Epidermal melanocyte (primary cell): ENCODE data around the gene HS1BP3.

ENCODE experiments used
- DNase-seq: peaks from one replicate; pipeline ENCODE4 v3.0.0; 2011; ENCODE audit warnings: low spot score; ENCODE audit not compliant: insufficient read length

Gene HS1BP3

GRCh38 chr2:20588918-20589871 is 61.7 kb downstream of the HS1BP3 start:
- DNase-seq, result no peak

GRCh38 chr2:20585710-20586594 is 64.9 kb downstream of the HS1BP3 start:
- no peak for DNase-seq

- no peak for DNase-seq
Observed at GRCh38 chr2:20585359-20585709, 65.6 kb downstream of the HS1BP3 start.

- DNase-seq, result peak; percentile 60
Observed at GRCh38 chr2:20584399-20585358, 66.2 kb downstream of the HS1BP3 start.

GRCh38 chr2:20584045-20584398 is 66.9 kb downstream of the HS1BP3 start:
- no peak for DNase-seq

- DNase-seq, result no peak
Observed at GRCh38 chr2:20583425-20583881, 67.4 kb downstream of the HS1BP3 start.

- no peak for DNase-seq
Observed at GRCh38 chr2:20582600-20583221, 68.2 kb downstream of the HS1BP3 start.

- no peak for DNase-seq
Observed at GRCh38 chr2:20580690-20581437, 70.0 kb downstream of the HS1BP3 start.

GRCh38 chr2:20579866-20580265 is 71.0 kb downstream of the HS1BP3 start:
- no peak for DNase-seq

- peak; percentile 82 for DNase-seq
Observed at GRCh38 chr2:20578895-20579825, 71.7 kb downstream of the HS1BP3 start.

- DNase-seq, result no peak
Observed at GRCh38 chr2:20578266-20578894, 72.5 kb downstream of the HS1BP3 start.

- no peak for DNase-seq
Observed at GRCh38 chr2:20577495-20578235, 73.2 kb downstream of the HS1BP3 start.

GRCh38 chr2:20576598-20577115 is 74.2 kb downstream of the HS1BP3 start:
- no peak for DNase-seq

GRCh38 chr2:20575935-20576597 is 74.8 kb downstream of the HS1BP3 start:
- DNase-seq, result no peak

GRCh38 chr2:20575414-20575813 is 75.5 kb downstream of the HS1BP3 start:
- DNase-seq, result no peak

- no peak for DNase-seq
Observed at GRCh38 chr2:20574930-20575329, 76.0 kb downstream of the HS1BP3 start.

- DNase-seq, result no peak
Observed at GRCh38 chr2:20574423-20574911, 76.4 kb downstream of the HS1BP3 start.
